Lower leg skin (tissue), 3 donors: ENCODE data around the gene SNX18.

Experiments
- CTCF ChIP-seq, 3 donors: fragments of 450-650 bp; IDR thresholded peaks; one replicate each; pipeline ENCODE4 v1.5.1; 2016; ENCODE audit warnings: antibody characterized with exemption in 3 of 3, mild to moderate bottlenecking in 3 of 3, moderate library complexity in 2 of 3
- POLR2A ChIP-seq, 2 donors: fragments of 450-650 bp; IDR thresholded peaks; one replicate each; pipeline ENCODE4 v1.6.1; 2016 to 2017; ENCODE audit warnings: antibody characterized with exemption in 2 of 2, mild to moderate bottlenecking in 1 of 2, moderate library complexity in 1 of 2

GRCh38 chr5:54521856-54522479 is 4.4 kb downstream of the SNX18 start:
- no peak for TF ChIP-seq POLR2A (IDR thresholded peaks at IDR 0.05)
- no peak for TF ChIP-seq CTCF (IDR thresholded peaks at IDR 0.05)
